Measurements from ENCODE around the gene FNDC3B.
A peak's percentile ranks its signal among the peaks of the same experiment; 100 is the strongest.

FNDC3B gene

DNA sequence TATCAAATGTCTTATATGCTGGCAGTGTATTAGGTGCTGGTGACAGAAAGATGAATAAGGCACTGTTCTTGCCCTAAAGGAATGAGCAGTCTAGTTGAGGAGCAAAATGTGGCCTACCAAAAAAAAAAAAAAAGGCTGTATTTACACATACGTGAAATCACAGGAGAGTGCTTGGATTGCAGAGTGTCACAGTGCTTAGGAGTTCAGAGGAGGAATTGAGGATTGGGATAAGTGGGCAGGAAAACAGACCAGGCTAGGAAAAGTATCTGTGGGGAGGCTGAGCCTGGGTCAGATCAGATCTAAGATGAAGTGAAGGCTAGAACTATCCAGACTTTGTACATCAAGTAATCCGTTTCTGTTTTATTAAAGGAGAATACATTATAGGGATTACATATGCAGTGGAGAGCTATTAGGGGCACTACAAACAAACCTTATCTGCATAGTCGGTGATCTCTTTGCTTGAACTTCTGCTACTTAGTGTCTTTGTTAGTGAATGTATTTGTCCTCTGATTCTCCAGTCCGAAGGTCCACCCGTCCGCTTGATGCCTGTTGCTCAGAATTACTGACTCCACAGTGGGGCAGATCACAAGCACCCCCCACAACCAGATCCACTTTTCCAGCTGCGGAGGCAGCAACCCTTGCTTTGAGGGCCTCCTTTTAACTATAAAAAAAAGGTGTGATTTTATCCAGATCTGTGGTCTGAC lies 80.0 kb downstream of the FNDC3B start:
- DNase-seq, result no peak

GRCh38 chr3:172120912-172121311 lies 81.5 kb downstream of the FNDC3B start:
- no peak for DNase-seq

DNA sequence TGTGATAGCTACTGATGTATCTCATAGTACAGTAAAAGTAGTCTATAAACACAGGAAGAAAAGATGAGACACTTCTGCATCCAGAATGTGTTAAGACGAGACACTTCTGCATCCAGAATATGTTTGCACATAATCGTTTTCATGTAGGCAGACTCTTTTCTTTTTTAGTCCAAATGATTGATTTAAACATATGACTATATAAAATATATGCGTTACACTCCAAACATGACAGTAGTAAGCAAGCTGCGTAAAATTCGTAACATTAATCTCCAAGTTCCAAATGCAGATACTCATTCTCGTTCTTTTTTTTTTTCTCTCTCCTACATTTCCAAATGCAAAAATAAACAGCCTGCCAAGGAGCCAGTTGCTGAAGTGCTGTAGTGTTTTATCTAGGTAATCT lies 82.6 kb downstream of the FNDC3B start:
- no peak for DNase-seq

DNA sequence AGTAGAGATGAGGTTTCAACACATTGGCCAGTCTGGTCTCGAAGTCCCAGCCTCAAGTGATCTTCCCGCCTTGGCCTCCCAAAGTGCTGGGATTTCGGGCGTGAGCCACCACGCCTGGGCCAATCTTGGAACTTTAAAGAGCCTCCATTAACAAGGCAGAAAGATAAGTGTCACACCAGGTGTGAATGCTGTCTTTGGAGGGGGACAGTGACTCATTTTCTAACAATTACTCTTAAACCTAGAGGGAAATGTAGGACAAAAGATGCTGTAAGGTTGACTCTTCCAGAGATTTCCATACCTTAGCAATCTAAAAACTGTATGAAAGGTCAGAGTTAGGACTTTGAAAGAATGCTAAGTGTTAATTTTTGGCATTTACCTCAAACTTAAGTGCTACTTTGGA lies 84.9 kb downstream of the FNDC3B start:
- no peak for DNase-seq

DNA sequence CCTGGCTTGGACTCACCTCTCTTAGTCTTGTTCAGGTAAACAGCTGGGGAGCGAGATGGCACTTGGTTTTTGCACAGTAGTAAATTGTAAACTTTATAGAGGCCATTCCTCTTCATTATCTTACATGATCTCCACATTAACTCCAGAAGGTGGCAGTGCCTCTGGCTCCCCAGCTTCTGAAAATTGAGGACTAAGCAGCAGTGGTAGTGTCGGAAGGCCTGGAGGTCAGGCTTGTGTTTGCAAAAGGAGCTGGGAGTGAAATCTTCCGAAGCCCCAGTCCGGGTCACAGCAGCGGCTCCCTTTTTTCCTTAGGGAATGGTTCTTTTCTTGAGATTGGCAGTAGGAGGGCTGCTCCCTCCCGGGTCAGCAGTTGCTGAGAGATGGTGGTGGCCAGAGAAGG lies 85.7 kb downstream of the FNDC3B start:
- no peak for DNase-seq

GRCh38 chr3:172125963-172126457 lies 86.6 kb downstream of the FNDC3B start:
- no peak for DNase-seq

GRCh38 chr3:172126741-172127140 lies 87.4 kb downstream of the FNDC3B start:
- DNase-seq, result no peak

DNA sequence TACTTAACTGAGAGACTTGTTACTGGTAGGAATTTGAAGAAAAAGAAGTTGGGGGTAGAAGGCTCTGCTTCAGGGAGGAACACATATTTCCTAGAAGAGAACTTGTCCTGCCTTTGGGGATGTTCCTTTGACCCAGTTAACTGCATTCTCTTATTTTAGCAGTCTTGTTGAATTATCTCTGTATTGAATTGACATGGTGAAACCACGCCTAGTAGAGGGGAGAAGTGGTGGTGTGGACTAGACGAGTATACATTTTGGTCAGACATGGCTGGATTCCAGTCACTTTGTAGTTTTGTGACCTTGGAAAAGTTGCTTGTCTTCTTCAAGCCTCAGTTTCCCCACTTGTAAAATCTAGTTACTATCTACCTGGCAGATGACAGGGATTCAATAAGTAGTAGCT lies 87.8 kb downstream of the FNDC3B start:
- DNase-seq, result peak; percentile 37 to 45

DNA sequence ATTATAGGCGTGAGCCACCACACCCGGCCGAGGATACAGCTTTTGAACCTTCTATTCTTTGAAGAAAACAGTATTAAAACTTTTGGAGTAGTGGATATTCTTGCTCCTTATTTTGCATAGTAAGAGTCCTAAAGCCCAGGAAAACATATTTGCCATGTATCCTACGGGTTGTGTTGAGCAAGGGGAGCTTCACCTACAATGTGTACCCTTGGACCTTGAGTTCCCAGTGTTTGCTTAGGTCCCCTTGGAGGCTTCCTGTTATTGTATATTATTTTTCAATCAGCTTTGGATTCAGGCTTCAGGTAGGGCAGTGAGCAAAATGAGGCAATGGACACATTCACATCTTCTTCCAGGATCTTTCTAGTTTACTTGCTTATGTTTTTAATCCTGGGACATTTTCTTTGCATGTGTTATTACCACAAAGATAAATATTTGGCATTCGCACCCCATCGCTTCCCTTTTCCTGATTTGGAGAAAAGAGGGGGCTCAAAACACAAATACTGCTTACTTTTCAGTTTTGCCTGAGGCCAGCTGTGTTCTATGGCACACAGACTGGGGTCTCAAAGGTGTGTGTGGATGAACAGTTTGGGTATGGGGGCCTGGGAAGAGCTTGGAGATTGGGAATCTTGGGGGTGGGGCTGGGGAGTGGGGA lies 88.7 kb downstream of the FNDC3B start:
- no peak for DNase-seq

GRCh38 chr3:172128858-172129257 lies 89.5 kb downstream of the FNDC3B start:
- no peak for DNase-seq

GRCh38 chr3:172129498-172129849 lies 90.1 kb downstream of the FNDC3B start:
- peak; percentile 70 to 91 for DNase-seq

- peak; percentile 96 to 98 for DNase-seq
These were observed 90.7 kb downstream of the FNDC3B start for GRCh38 chr3:172129850-172130716.

DNA sequence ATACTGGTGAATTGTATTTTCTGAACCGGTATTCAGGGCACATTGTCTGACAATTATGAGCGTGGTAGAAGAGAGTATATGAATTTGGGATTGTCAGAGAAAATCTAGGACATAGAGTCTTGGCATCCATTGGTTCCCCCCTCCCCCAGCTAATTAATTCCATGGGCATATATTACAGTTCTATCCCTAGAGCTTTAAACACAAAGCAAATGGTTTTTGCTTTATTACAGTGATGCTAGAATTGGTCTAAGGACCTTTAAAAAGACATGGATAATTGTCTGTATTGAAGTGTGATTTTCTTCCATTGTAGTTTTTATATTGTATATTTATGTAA lies 91.3 kb downstream of the FNDC3B start:
- DNase-seq, result no peak

DNA sequence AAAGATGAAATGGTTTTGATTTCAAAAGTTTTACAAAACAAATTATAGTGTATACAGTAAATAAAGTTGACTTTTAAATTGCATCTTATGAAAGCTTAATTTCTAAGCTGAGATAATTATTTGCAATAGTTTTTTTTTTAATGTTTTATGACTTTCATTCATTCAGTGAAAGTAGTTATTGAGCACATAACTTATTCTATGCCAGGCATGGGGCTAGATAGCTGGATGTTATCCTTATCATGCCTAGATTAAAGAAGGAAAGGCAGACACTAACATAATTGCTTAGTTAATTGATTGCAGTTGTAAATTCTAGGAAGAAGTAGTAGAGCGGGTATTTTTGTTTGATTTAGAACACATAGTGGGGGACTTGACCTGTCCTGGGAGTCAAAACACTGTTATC lies 92.4 kb downstream of the FNDC3B start:
- no peak for DNase-seq

DNA sequence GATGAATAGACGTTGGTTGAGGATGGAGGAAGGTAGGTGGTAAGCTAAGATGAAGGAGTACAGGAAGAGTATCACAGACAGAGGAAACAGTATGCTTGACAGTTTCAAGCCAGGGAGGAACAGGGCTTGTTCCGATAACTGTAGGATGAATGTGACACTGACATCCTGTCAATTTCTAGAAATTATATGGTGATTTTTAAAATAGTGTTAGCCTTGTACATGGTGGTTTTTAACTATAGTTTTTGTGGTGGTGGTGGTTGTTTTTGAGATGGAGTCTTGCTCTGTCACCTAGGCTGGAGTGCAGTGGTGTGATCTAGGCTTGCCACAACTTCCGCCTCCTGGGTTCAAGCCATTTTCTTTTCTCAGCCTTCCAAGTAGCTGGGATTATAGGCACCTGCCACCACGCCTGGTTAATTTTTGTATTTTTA lies 92.8 kb downstream of the FNDC3B start:
- DNase-seq, result no peak

DNA sequence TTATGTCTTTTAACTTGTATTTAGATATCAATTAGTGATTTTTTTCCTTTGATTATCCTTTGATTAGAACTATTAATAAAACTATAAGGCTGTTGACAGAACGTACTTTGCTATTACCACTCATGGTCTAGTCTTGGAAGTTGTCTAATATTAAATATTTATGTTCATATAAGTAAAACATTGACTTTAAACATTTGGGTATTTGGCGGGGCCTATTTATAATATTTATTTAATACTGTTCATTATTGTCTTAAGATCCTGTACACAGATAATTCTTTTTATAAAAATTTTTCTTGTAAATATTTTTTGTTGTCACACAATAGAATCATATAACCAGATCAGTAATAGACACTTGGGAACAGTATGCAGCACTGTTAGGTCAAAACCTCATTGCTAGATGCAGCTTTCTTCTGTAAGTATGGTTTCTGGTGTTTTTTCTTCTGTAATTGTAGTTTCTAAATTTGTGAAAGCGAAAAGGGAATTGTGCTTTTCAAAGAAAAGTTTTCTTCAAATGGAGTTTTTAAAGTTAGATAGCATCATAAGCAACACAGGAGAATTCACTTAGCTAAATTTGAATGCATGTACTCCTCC lies 93.4 kb downstream of the FNDC3B start:
- no peak for DNase-seq

DNA sequence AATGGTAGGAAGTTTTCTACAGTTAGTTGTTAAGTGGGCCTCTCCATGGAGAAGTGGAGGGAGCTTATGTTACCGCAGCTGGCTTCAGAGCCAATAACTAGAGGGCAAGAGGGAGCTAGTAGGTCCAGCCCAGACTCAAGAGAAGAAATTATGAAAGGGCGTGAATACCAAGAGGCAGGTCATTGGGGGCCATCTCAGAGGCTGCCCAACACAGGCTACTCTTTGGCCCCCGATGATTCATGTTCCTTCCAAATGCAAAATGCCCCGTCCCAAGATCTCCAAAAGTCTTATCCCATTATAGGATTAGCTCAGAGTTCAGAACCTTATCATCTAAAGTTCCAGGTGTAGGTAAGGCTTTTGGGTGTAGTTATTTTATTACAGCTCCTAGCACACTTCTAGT lies 94.5 kb downstream of the FNDC3B start:
- no peak for DNase-seq

DNA sequence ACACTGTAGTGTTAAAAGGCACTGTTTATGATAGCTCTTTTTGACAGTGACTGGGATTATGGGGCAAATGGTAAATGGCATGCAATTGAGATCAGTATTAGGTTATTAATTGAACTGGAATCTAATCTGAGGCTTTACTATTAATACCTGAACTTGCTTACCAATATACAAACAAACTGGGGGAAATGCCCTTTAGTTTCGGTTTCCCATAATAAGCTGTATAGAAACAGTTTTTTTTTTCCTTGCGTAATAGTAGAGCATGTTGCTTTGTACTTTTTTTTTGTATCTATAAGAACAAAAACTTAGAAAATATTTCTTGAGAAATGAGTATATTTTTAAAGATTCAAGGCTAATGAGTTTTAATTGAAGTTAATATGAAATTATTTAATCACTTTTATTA lies 95.0 kb downstream of the FNDC3B start:
- DNase-seq, result peak in 1 of 2 donors; percentile 63

GRCh38 chr3:172135185-172135584 lies 95.8 kb downstream of the FNDC3B start:
- no peak for DNase-seq

GRCh38 chr3:172135820-172136219 lies 96.4 kb downstream of the FNDC3B start:
- DNase-seq, result peak; percentile 69 to 77

- no peak for DNase-seq
These were observed 97.0 kb downstream of the FNDC3B start for GRCh38 chr3:172136330-172136729.

GRCh38 chr3:172137287-172138192 lies 98.2 kb downstream of the FNDC3B start:
- peak in 1 of 2 donors; percentile 47 for DNase-seq

Data from inflammatory macrophage (primary cell).